ENCODE data around the gene CEP170B. TPM values are rescaled to one million over a fixed set of nuclear protein-coding genes. Genes with fewer than 3 reads are reported as not detected.
"Not testable (repeated sequence)": the region's sequence is repeated elsewhere in the genome, so short reads cannot be mapped to it uniquely, and the experiment has no call there.

CEP170B gene
- total RNA-seq, 2 experiments from 2014 or later, result 2.2 to 2.3 TPM

GRCh38 chr14:104882991-104883660, 18.1 kb downstream of the CEP170B start:
- no peaks in the 10 kb centered on the region for H3K27me3 Mint-ChIP-seq
- no peak overlapping the region for H3K4me3 Mint-ChIP-seq
- TF ChIP-seq, protein P1, sequence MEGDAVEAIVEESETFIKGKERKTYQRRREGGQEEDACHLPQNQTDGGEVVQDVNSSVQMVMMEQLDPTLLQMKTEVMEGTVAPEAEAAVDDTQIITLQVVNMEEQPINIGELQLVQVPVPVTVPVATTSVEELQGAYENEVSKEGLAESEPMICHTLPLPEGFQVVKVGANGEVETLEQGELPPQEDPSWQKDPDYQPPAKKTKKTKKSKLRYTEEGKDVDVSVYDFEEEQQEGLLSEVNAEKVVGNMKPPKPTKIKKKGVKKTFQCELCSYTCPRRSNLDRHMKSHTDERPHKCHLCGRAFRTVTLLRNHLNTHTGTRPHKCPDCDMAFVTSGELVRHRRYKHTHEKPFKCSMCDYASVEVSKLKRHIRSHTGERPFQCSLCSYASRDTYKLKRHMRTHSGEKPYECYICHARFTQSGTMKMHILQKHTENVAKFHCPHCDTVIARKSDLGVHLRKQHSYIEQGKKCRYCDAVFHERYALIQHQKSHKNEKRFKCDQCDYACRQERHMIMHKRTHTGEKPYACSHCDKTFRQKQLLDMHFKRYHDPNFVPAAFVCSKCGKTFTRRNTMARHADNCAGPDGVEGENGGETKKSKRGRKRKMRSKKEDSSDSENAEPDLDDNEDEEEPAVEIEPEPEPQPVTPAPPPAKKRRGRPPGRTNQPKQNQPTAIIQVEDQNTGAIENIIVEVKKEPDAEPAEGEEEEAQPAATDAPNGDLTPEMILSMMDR (IDR thresholded peaks at IDR 0.05), result no peak
- POLR2A ChIA-PET, result interaction anchor here (0.6 kb wide), 1 partner anchor 147 kb away, joined by 3 read pairs; no protein-coding TSS in a partner anchor
- CTCF ChIA-PET, result no interaction called here
- no peaks in the 10 kb centered on the region for H3K9me3 Mint-ChIP-seq
- no peak overlapping the region for H3K27ac Mint-ChIP-seq
- intact Hi-C loops (cut with micrococcal nuclease), result no loop called here
- no peak for DNase-seq
- H3K36me3 Mint-ChIP-seq (ENCODE audit: low read depth), result no peaks in the 10 kb centered on the region
- no peak for ATAC-seq
- H3K4me1 Mint-ChIP-seq (ENCODE audit: low read depth), result no peaks in the 10 kb centered on the region

- CTCF ChIA-PET, result no interaction called here
- DNase-seq (no peak), ATAC-seq (no peak)
- Mint-ChIP-seq H3K36me3 (ENCODE audit: low read depth) (no peaks in the 10 kb centered on the region), H3K27me3 (no peaks in the 10 kb centered on the region), H3K4me3 (no peak overlapping the region), H3K4me1 (ENCODE audit: low read depth) (no peaks in the 10 kb centered on the region), H3K27ac (no peak overlapping the region), H3K9me3 (no peaks in the 10 kb centered on the region)
- TF ChIP-seq, protein P1 (IDR thresholded peaks at IDR 0.05), result no peak
- intact Hi-C loops (cut with micrococcal nuclease), result no loop called here
- POLR2A ChIA-PET, result interaction anchor here (0.6 kb wide), 1 partner anchor 147 kb away, joined by 3 read pairs; no protein-coding TSS in a partner anchor
Observed at GRCh38 chr14:104883681-104884361, 18.8 kb downstream of the CEP170B start.

DNA sequence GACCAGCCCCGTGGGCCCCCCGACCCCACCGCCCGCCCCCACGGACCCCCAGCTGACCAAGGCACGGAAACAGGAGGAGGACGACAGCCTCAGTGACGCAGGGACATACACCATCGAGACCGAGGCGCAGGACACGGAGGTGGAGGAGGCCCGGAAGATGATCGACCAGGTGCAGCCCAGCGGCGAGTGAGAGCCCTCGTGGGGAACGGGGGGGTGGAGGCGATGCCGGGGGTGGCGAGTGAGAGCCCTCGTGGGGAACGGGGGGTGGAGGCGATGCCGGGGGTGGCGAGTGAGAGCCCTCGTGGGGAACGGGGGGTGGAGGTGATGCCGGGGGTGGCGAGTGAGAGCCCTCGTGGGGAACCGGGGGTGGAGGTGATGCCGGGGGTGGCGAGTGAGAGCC, 19.3 kb downstream of the CEP170B start:
- CTCF ChIA-PET; H3K27me3 Mint-ChIP-seq; POLR2A ChIA-PET; H3K27ac Mint-ChIP-seq; intact Hi-C loops (cut with micrococcal nuclease); DNase-seq; H3K9me3 Mint-ChIP-seq; H3K4me1 Mint-ChIP-seq (ENCODE audit: low read depth); ATAC-seq; H3K4me3 Mint-ChIP-seq; H3K36me3 Mint-ChIP-seq (ENCODE audit: low read depth): not testable (repeated sequence)

- Mint-ChIP-seq H3K4me1 (ENCODE audit: low read depth) (no peaks in the 10 kb centered on the region), H3K27ac (no peak overlapping the region)
Observed at GRCh38 chr14:104885031-104885972, 20.2 kb downstream of the CEP170B start.

More at GRCh38 chr14:104885031-104885972, 20.2 kb downstream of the CEP170B start:
- no peaks in the 10 kb centered on the region for H3K9me3 Mint-ChIP-seq
- CTCF ChIA-PET, result no interaction called here
- no peaks in the 10 kb centered on the region for H3K27me3 Mint-ChIP-seq
- intact Hi-C loops (cut with micrococcal nuclease), result no loop called here
- DNase-seq, result no peak
- H3K4me3 Mint-ChIP-seq, result no peak overlapping the region
- ATAC-seq, result no peak
- TF ChIP-seq, protein P1 (IDR thresholded peaks at IDR 0.05), result no peak
- POLR2A ChIA-PET, result no interaction called here
- no peaks in the 10 kb centered on the region for H3K36me3 Mint-ChIP-seq (ENCODE audit: low read depth)

Measured in activated CD8-positive, alpha-beta T cell treated with anti-CD3 and anti-CD28 coated beads for 36 hours (primary cell).